Measurements from ENCODE around the gene ABCA1.

The ABCA1 gene

GRCh38 chr9:104850786-104851545 is 77.0 kb downstream of the ABCA1 start:
- FAIRE-seq: no peak
- no peak for DNase-seq (ENCODE audit: insufficient read length, low spot score)

DNA sequence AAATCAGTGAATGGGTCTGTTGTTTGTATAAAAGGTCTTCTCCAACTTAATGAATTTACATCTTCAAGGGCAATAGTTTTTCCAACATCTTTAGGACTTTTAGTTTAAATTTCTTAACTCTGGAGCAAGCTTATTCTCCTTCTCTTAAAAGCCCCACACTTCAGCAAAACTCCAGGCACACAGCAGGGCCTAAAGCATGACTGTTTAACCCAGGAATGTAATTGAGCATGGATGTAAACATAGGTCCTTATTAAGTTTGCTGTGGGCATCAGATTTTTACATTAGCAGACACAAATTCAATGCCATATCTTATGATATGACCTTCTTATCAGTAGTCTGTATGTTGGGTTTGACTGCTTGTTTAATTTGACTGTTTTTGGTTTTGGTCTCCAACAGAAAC is 78.9 kb downstream of the ABCA1 start:
- no peak for DNase-seq (ENCODE audit: insufficient read length, low spot score)
- no peak for FAIRE-seq

DNA sequence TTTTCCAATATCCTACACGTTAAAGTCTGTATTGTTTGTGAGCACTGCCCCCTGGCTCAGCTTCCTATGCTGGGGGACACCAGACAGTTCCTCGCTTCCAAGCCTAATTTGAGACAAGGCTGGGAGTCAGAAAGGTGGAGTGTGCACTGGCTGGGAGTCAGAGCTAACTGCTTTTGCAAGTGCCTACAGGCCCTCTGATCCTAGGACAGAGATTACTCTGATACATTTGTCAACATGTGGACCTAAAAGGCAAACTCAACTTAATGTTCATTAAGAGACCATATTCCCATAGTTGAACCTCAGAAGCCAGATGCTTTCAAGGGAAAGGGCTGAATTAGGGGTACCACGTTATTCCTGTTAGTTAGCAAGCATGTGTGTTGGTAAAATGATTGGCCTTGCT is 83.2 kb downstream of the ABCA1 start:
- FAIRE-seq (no peak), DNase-seq (ENCODE audit: insufficient read length, low spot score) (no peak)

- FAIRE-seq (no peak), DNase-seq (ENCODE audit: insufficient read length, low spot score) (no peak)
These were observed 84.2 kb downstream of the ABCA1 start for GRCh38 chr9:104843644-104844240.

DNA sequence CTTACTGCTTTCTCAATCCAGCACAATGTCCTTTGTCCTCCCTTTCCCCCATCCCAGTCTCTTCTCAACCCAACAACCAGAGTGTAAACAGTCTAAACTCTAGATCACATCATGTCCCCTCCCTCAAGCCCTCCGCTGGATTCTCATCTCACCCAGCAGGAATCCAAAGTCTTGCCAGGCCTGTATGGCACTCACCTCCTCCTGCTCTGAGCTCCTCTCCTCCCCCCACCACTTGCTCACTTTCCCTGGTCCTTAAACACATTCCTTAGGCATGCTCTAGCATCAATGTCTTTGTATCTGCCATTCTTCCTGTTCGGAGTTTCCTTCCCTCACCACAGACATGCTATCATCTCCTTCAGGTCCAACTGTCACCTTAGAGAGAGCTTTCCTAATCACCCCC is 85.3 kb downstream of the ABCA1 start:
- DNase-seq (ENCODE audit: insufficient read length, low spot score) (no peak), FAIRE-seq (no peak)

DNA sequence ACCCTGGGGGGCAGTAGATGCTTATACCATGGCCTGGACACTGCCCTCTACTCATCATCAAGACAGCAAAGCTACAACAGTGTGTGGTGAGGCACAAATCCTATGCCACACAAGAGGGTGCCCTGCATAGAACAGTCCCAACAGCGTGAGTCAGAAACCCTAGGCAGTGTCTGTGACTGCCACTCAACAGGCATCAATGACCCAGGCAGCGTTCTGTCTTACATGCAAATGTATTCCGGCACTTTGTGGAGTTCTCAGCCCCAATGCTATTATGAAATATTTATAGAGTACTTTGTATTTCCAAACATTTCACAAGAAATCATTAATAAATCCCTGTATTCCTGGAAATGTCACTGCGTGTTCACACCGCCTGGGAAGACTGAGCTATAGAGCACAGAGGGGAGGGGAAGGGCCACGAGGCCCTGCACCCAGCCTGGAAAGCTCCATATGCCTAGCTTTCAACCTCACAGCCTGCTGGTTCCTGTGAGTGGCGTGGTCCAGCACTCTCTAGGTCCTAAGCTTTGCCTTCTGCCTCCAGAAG is 86.3 kb downstream of the ABCA1 start:
- DNase-seq (ENCODE audit: insufficient read length, low spot score) (no peak), FAIRE-seq (no peak)

DNA sequence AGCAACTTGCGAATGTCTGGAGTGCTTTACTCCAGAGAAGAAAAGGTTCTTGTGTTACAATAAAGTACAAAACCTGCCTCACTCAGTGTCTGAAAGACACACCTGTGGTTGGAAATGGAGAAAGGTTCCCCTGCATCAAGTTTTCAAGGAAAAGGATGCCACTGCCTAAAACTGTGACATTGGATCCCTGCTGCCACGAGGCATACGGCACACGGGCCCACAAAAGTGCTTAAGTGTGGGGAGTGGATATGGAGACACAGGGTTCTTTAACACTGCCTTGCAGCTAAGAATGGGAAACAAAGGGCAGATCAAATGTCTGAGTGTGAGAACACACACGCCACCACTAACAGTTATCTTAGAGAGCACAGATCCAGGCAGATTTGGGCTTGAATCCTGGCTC is 89.0 kb downstream of the ABCA1 start:
- no peak for FAIRE-seq

DNA sequence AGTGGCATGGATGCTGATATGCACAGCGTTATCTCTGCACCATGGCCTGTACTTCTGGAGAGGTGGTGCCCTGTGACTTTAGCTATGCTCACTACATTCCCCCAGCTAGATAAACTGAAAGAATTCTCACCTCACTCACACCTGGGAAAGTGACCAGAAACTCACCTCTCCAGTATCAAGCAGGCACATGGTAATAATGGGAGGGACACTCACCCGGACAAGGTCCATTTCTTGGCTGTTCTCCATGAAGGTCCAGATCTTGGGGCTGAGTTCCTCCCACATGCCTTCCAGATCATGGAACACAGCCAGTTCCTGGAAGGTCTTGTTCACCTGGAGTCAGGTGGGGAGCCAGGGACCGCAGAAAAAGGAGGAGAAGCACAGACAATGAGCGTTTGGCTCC is 91.2 kb downstream of the ABCA1 start:
- DNase-seq (ENCODE audit: insufficient read length, low spot score) (no peak), FAIRE-seq (no peak)

More for the DNA sequence above, 89.0 kb downstream of the ABCA1 start:
- no peak for DNase-seq (ENCODE audit: insufficient read length, low spot score)

GRCh38 chr9:104836235-104836634 is 91.7 kb downstream of the ABCA1 start:
- FAIRE-seq: peak; percentile 38

GRCh38 chr9:104835161-104835560 is 92.8 kb downstream of the ABCA1 start:
- no peak for DNase-seq (ENCODE audit: insufficient read length, low spot score)

More at GRCh38 chr9:104836235-104836634, 91.7 kb downstream of the ABCA1 start:
- no peak for DNase-seq (ENCODE audit: insufficient read length, low spot score)

GRCh38 chr9:104833696-104834095 is 94.3 kb downstream of the ABCA1 start:
- no peak for DNase-seq (ENCODE audit: insufficient read length, low spot score)
- FAIRE-seq: no peak

More at GRCh38 chr9:104835161-104835560, 92.8 kb downstream of the ABCA1 start:
- no peak for FAIRE-seq

DNA sequence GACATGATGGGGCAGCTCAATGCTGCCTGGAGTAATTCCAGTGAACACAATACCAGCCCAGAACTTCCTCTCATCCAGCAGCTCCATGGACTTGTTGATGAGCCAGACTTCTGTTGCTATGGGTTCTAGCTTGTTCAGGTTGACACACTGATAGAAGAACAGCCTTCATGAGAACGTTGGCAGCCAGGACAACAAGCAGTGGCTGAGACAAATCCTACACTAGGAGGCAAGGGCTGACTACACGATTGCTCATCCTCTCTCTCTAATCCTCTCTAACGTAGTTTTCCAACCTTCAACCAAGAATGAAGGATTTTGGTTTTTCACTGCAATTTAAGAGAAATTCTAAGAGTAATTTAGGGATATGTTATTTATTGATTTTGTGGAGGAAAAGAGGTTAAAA is 96.3 kb downstream of the ABCA1 start:
- no peak for FAIRE-seq
- DNase-seq (ENCODE audit: insufficient read length, low spot score): no peak

DNA sequence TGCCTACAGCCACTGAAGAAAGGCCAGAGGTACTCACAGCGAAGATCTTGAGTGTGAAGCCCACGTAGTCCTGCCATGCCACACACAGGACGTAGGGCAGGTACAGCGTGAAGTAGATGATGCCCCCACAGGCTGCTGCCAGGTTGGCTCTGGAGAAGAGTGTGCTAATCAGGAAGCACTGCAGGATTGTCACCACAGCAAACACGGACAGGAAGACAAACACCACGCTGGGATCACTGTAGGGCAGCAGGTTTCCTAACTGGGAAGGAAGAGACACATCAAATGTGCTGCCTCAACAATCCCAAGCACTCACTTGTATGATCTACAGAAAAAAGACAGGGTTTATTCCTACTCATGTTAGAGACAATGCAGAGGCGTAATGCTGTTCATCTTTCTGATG is 101.0 kb downstream of the ABCA1 start:
- FAIRE-seq (no peak), DNase-seq (ENCODE audit: insufficient read length, low spot score) (no peak)

GRCh38 chr9:104826079-104826775 is 101.7 kb downstream of the ABCA1 start:
- DNase-seq (ENCODE audit: insufficient read length, low spot score): no peak
- no peak for FAIRE-seq

DNA sequence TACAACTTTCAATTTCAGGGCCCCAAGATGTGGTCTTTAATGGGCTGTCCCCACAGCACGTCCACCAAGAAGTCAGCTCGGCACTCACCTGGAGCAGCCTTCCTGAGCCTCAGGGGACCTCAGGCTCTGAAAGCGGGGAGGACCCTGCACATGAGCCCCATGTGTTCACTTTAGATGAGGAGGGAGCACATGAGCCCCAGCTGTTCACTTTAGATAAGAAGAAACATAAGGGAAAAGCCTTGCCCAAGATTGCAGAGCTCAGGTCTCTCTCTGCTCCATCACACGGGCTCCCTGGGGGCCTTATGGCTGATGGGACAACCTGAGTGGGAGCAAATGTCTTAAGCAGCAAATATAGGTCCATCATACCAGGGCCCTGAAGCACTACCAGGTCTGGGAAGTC is 107.6 kb downstream of the ABCA1 start:
- no peak for FAIRE-seq
- DNase-seq (ENCODE audit: insufficient read length, low spot score): no peak

- FAIRE-seq: no peak
- no peak for DNase-seq (ENCODE audit: insufficient read length, low spot score)
These were observed 108.9 kb downstream of the ABCA1 start for GRCh38 chr9:104819033-104819432.

DNA sequence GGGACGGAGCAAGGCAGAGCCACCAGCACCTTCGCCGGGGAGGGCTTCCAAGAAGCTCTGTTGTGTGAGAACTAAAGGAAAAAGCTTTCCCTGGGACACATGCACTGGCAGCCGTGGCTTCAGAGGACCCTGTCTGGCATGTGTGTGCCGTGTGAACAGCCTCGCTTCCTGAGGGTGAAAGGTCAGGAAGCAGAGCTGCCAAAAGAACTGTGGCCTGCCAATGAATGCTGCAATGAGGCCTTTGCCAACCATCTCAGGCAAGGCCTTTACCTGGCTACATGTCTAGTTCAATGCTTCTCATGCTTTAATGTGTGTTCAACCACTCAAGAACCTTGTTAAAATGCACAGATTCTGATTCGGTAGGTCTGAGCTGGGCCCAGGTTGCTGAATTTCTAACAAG is 110.5 kb downstream of the ABCA1 start:
- no peak for FAIRE-seq
- no peak for DNase-seq (ENCODE audit: insufficient read length, low spot score)

DNA sequence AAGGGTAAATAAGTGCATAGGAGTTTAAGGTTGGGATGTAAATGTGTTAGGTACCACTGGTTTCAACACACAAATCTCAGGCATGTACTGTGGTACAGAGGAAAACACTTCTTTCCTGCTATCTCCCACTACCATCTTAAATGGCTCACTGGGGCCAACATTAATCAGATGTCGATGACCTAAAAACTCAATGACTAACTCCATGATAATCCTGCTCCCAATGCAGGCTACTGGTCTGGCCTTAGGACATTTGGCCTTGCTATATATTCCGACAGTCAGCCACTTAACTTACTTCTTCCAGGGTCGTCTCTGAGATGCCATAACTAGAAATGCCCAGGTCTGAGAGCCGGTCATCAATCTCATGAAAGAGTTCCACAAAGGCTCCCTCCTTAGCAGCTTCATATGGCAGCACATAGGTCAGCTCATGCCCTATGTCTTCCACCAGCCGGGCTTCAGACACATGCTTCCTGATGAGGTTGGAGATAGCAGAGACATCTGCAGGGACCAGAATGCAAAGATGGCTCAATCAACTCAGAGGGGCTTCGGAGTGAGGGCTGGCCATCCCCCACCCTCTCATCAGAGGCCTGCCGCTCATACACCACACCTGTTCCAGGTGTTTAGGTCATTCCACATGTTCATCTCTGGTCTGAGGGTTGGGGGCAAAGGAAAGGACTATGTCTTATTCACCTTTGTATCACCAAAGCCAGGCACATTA is 111.9 kb downstream of the ABCA1 start:
- FAIRE-seq (no peak), DNase-seq (ENCODE audit: insufficient read length, low spot score) (no peak)

DNA sequence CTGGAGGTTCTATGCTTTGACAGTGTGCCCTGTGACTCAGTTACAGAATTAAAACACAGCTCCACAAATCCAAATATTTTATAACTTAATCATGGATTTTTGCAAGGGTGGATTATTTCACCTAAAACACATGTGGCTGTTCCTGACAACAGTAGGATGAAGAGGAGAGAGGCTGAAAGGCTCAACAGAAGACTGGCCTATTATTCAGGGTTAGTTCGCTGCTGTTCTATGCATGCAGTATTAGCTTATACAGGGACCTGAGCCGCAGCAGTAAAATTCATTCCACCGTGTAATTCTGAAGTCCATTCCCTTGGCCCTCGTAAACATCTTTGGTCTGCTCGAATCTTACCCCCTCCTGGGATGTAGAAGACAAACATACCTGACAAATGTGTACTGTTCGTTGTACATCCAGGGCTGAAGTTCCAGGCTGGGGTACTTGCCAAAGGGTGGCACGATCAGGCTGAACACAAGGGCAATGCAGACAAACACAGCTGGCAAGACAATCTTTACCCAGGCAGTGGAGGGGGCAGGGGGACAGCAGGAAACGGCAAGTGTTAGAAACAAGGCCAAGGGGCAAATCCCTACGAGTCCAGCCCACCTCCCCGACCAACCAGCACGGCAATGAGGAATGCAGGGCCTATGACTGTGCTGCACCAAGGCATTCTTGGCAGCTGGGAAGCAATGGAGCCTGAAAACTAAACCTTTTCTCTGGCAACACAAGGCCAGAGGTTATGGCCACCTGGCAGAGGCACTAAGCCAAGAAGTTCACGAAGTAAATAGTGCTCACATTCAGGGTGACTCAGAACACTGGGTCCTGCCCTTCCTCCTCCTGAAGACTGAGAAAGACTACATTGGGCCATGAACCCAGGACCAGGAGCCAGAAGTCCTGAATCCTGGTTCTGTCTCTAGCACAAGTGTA is 117.3 kb downstream of the ABCA1 start:
- FAIRE-seq (no peak), DNase-seq (ENCODE audit: insufficient read length, low spot score) (no peak)

GRCh38 chr9:104808035-104808614 is 119.8 kb downstream of the ABCA1 start:
- DNase-seq (ENCODE audit: insufficient read length, low spot score) (no peak), FAIRE-seq (no peak)
